Measurements from ENCODE around the gene SEZ6L2. TPM values are rescaled to one million over a fixed set of nuclear protein-coding genes. Genes with fewer than 3 reads are reported as not detected.

The SEZ6L2 gene
- total RNA-seq, 1 experiment from 2014 or later = 44.7 TPM

GRCh38 chr16:29912087-29912486, 12.7 kb upstream of the SEZ6L2 start:
- Histone ChIP-seq H3K79me2 (ENCODE audit: insufficient read depth, low read length) (no peaks in the 10 kb centered on the region), H4K8ac (replicated peaks; ENCODE audit: insufficient read length, low read depth, low read length) (no peak overlapping the region), H2BK120ac (ENCODE audit: low read depth, low read length, poor library complexity, severe bottlenecking) (no peak overlapping the region), H3K79me1 (ENCODE audit: insufficient read depth, low read depth, low read length, poor library complexity, severe bottlenecking) (no peaks in the 10 kb centered on the region), H3K4me2 (ENCODE audit: insufficient read depth, insufficient read length, low read length) (no peak overlapping the region), H2AK5ac (ENCODE audit: insufficient read length, low read length) (no peak overlapping the region), H3K14ac (ENCODE audit: insufficient read depth, low read length) (no peak overlapping the region), H2BK12ac (ENCODE audit: insufficient read length, low read depth, low read length) (no peak overlapping the region), H2BK5ac (ENCODE audit: insufficient read length, low read length) (no peak overlapping the region), H3K18ac (ENCODE audit: insufficient read length, low read depth, low read length) (no peak overlapping the region), H4K20me1 (ENCODE audit: control insufficient read depth, insufficient read depth, insufficient read length) (no peaks in the 10 kb centered on the region), H3K9ac (ENCODE audit: extremely low read depth, insufficient read length, low read length) (no peak overlapping the region), H3K27me3 (ENCODE audit: insufficient read depth, low read length) (no peaks in the 10 kb centered on the region), H3K23me2 (ENCODE audit: insufficient read length, low read depth, low read length, poor library complexity, severe bottlenecking) (no peaks in the 10 kb centered on the region), H3K23ac (ENCODE audit: insufficient read length, low read depth, low read length) (no peak overlapping the region), H4K5ac (ENCODE audit: insufficient read length, low read depth, low read length) (no peak overlapping the region), H3K4me1 (ENCODE audit: insufficient read depth, low read length) (no peaks in the 10 kb centered on the region), H3K27ac (ENCODE audit: insufficient read length, low read depth, low read length) (no peak overlapping the region), H3T11ph (ENCODE audit: low read length) (no peak overlapping the region), H3K56ac (ENCODE audit: insufficient read length, low read depth, low read length) (no peak overlapping the region), H4K91ac (ENCODE audit: insufficient read length, low read depth, low read length) (no peak overlapping the region), H3K9me3 (ENCODE audit: control insufficient read depth, low read depth, low read length) (no peaks in the 10 kb centered on the region), H3K4ac (ENCODE audit: low read depth, low read length) (no peak overlapping the region), H2BK15ac (ENCODE audit: low read depth, low read length) (no peak overlapping the region), H2BK20ac (ENCODE audit: low read depth, low read length, poor library complexity, severe bottlenecking) (no peak overlapping the region), H2AFZ (ENCODE audit: low read length) (no peak overlapping the region)
- Mint-ChIP-seq H3K4me1 (peaks cover 6 to 13% of the 10 kb centered on the region in 2 experiments), H3K27ac (peak overlapping the region in 2 of 3 experiments; percentile 61 to 76; a peak in 3 of 7 replicates), H3K27me3 (ENCODE audit: low read depth) (no peaks in the 10 kb centered on the region), H3K4me3 (no peak overlapping the region), H3K36me3 (ENCODE audit: insufficient read depth in 1 of 3, low read depth in 3 of 3) (peaks cover 17 to 28% (median 24%) of the 10 kb centered on the region in 3 experiments), H3K9me3 (no peaks in the 10 kb centered on the region; a peak in 1 of 5 replicates)
- no CpG with 5 or more reads among the region's 11 CpGs for WGBS (ENCODE audit: extremely low coverage, insufficient read length, low lambda C conversion rate)
- TF ChIP-seq, protein P1, sequence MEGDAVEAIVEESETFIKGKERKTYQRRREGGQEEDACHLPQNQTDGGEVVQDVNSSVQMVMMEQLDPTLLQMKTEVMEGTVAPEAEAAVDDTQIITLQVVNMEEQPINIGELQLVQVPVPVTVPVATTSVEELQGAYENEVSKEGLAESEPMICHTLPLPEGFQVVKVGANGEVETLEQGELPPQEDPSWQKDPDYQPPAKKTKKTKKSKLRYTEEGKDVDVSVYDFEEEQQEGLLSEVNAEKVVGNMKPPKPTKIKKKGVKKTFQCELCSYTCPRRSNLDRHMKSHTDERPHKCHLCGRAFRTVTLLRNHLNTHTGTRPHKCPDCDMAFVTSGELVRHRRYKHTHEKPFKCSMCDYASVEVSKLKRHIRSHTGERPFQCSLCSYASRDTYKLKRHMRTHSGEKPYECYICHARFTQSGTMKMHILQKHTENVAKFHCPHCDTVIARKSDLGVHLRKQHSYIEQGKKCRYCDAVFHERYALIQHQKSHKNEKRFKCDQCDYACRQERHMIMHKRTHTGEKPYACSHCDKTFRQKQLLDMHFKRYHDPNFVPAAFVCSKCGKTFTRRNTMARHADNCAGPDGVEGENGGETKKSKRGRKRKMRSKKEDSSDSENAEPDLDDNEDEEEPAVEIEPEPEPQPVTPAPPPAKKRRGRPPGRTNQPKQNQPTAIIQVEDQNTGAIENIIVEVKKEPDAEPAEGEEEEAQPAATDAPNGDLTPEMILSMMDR (conservative IDR thresholded peaks at IDR 0.05) = no peak
- DNase-seq = no peak

Measured in H9 (cell line).